HL-60/S4 treated with phorbol 12-myristate 13-acetate at 8.2 ng/mL for 4 days and 3 days (cell line): ENCODE results near the gene CPNE5.

Experiments
- in situ Hi-C: fragments of 300-500 bp; cut with MboI; formaldehyde crosslinking; loops from 2 replicates; pipeline ENCODE4 v1.15.0; 2022; ENCODE audit warnings: low sequenced_read_pairs

CPNE5 gene

DNA sequence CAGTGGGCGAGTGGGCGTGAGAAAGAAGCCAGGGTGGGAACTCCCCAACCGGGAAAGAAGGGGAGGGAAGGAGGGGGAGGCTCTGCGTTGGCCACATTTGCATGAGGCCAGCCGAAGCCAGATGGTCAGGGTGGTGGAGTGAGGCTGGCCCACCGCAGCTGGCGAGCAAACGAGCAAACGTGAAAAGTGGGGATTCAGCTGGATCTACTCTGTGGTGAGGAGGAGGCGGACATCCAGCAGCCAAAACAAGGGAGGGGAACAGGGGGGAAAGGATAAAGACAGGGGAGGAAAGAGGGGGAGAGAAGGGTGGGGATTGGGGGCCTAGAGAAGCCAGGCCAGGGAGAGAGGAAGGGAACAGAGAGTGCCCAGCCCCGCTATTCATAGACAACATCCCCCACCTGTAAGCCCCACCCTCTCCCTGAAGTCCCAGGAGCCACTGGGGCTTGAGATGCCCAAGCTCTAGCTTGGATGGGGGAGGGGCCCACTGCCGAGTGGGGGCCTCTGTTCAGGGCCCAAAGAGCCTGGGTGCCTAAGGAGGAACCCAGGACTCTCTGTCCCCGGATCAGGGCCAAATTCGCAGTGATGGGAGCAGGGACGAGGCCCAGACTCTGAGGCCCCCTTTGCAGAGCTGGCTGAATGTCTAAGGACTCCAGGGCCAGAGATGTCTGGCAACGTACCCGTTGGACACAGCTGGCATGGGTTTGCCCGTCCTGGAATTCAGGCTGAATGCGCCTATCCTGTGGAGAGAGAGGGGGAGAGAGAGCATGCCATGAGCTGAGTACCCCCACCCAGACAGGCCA is 45.1 kb downstream of the CPNE5 start:
- in situ Hi-C loops, result no loop called here

DNA sequence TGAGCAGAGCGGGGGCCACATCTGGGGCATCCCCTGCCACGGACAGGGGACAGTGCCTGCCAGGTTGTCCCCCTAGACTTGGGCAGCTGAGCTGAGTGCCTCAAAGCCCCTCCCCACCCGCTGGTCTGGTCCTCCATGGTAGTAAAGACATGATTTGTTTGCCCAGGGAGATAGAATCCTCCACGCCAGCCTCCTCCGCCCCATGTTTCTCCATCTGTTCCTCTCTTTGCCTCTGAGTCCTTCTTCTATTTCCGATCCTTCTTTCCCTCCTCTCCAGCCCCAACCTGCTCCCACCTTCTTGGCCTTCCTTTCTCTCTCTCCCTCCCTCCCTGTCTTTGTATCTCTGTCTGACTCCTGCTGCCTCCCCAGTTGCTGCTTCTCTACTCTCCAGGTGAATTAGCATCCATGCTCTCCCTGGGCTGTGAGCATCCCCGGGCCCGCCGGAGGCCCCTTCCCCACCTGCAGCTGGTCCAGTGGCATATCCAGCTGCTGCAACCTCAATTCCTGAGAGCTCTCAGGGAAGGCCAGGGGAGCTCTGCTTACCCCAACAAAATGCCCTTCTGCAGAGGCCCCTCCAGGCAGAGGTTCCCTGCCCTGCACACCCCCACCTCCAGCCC is 45.8 kb downstream of the CPNE5 start:
- in situ Hi-C loops, result no loop called here

DNA sequence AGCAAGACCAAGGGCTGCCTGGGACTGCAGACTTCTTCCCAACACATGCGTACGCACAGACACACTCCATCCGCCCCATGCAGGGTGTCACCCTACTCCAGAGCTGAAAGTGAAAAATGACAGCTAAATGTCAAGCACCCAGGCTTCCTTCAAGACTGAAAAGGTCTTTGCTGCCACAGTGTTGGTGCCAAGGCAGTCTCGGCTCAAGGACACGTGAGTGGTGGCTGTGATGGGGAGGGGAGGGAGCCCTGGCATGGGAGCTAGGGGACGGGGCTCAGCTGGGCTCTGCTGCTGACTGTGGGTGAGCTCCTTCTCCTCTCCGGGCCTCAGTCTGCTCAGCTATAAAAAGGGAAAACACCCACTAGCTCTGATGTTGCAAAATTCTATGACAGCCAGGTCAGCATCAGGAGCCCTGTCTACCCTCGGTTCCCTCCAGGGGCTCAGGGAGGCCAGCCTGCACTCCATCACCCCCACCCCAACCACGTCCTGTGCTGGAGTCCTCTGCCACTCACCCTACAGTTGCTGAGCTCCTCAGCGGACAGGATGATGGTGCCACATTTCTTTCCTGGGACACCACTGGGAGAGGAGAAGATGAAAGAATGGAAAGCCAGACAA is 47.6 kb downstream of the CPNE5 start:
- in situ Hi-C loops, result no loop called here

DNA sequence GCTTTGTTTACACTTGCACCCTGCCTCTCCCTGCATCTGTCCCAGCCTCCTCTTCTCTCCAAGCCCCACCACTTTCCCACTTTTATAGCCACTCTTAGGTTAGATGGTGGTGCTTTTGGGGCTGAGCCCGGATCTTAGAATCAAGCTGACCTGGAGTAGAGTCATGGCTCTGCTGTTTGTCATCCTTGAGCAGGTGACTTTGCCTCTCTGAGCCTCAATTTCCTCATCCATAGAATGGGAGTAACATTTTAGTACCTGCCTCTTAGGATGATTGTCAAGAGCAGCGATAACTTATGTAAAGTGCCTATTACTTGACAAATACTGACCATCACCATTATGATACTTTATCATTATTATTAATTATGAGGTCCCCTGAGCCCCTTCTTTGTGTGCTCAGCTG is 48.2 kb downstream of the CPNE5 start:
- in situ Hi-C loops, result no loop called here

DNA sequence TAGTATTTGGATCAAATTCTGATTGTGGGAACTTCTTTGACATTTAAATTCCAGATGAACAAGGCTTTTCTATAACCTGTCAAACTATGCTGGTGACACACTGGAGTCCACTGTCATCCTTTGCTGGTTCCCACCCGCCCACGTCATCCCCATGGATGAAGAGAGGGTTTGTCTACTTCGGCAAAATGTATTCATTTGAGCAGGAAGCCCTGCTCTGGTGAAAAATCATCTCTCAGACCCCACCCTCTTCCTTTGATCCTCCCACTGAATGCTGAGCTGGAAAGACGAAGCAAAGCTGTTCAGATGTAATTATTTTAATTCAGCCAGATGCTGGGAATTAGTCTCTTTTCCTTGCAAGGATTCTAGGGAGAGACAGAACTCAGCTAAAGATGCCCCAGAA is 50.5 kb downstream of the CPNE5 start:
- in situ Hi-C loops, result no loop called here

DNA sequence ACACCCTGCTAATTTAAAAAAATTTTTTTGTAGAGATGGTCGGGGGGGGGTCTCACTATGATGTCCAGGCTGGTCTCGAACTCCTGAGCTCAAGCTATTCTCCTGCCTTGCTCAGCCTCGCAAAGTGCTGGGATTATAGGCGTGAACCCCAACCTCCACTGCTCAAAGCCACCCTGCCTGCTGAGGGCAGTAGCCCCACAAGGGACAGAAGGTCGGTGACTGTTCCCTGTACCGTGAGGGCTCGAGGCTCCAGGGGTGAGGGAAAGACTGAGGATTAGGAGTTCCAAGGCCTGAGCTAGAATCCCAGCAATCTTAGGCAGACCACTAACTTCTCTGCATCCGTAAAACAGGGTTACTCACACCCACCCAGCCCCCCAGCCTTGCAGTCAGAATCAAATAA is 51.1 kb downstream of the CPNE5 start:
- in situ Hi-C loops, result no loop called here

DNA sequence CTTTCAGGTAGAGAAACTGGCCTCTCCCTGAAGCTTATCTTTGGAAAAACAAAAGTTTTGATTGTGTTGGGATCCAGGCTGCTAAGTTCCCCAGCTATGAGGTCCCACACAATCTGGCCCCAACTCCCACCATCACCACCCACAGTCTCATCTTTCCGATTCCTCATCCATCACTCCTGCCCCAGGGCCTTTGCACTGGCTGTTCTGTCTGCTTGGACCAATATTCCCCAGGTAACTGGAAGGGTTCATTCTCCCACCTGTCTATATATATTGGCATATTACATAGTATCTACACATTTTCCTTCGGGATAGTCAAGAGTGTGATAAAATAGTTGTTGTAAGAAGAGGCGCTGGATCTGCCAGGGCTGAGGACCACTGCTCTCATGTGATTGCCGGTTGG is 52.0 kb downstream of the CPNE5 start:
- in situ Hi-C loops, result no loop called here

DNA sequence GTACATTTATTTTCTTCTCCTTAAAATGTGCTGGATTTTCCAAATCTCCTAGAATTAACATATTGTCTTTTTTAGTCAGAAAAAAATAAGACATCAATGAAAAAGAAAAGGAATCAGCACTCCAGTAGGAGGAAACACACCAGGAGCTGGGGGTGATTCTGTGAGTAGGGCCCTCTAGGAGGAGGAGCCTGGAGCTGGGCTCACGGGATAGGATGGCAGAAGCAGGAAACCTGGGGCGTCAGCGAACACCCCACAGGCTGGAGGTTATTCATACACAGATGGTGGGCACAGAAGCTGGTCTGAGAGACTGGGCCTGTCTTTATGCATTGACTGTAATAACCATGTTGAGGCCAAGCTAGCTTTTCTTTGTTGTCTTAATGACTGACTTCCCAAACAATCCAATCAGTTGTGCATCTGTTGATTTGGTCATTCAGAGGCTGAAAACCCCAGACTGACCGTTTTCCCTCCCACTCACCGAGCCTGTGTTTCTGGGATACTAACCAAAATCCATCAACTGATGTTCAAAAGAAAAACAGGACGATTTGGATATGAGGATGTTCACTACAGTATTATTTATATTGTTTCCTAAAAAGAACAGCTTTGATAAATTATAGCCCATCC is 53.1 kb downstream of the CPNE5 start:
- in situ Hi-C loops, result no loop called here

DNA sequence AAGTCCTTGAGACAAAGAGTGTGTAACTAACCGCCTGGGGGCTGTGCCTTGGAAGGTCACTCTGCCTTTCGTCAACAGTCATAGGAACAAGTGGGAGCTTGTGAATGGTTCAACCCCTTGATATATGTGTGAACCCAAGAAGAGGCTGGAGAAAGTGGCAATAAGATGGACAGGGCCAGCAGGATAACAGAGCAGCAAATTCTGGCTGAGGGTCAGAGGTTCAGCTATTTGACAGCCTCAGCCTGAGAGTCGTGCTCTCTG is 54.9 kb downstream of the CPNE5 start:
- in situ Hi-C loops, result no loop called here

DNA sequence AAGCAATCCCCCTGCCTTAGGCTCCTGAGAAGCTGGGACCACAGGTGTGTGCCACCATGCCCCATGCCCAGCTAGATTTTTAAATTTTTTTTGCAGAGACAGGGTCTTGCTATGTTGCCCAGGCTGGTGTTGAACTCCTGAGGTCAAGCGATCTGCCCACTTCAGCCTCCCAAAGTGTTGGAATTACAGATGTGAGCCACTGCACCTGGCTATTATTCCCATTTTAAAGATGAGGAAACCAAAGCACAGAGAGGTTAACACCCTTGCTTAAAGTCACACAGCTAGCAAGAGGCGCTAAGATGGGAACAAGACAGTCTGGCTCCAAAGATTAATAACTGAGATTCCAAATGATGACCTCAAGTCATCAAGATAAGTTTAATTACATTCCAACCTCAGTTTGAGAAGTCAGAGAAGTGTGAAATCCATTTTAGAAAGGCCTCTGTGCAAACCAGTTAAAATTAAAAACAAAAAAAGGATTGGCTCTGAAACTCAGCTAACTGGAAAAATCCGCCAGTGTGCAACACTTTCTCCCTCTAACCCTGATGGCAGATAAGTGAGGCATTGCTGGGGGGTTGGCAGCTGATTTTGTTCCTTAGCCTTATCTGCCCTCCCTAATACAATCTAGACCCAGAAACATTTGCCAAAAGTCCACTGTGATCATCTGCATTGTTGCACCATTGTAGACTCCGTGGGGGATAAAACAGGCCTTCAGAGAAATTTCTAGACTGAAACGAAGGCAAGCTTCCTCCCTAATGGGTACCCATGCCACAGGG is 55.5 kb downstream of the CPNE5 start:
- in situ Hi-C loops, result no loop called here

DNA sequence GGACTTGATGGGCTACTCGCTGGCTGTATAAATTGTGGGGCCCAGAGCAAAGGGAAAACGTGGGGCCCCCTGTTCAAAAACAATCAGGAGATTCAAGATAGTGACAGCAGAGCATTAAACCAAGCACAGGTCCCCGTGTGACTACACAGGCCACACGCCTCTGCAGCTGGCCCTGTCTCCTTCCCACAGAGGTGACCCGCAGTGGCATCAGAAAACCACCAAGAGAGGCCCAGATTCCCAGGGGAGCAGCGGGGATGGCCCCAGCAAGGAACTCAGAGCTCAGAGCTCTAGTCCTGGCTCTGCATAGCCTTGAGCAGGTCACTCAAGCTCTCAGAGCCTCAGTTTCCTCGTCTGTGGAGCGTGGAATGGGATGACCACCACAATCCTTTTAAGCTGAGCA is 57.6 kb downstream of the CPNE5 start:
- in situ Hi-C loops, result no loop called here

DNA sequence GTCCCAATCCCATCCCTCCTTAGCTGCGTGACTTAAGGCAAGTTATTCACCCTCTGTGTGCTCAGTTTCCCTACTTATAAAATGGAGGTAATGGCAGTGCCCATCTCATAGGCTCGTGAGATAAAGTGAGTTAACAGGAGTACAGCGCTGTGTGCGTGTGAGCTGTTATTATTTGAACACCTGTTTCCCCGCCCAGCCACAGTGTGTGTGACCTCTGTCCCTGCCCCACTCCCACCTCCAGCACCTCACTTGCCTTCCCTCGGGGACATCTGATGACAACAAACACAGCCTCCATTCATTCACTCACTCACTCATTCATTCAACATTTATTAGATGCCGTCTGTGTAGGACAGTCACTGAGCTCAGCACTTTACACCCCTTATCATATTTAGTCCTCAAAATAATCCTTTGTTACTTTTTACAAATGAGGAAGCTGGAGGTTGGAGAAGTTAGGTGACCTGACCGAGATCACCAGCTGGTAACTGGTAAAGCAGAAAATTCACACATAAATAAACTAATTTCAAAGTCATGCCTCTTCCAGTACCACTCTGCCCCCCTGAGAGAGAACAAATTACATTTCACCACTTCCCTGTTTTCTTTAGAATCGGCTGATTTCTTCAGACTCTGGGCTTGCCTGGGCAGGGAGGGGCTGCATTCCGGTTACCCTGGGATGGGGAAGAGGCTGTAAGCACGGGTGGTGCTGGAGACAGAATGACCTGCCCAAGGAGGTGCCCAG is 58.6 kb downstream of the CPNE5 start:
- in situ Hi-C loops, result no loop called here

DNA sequence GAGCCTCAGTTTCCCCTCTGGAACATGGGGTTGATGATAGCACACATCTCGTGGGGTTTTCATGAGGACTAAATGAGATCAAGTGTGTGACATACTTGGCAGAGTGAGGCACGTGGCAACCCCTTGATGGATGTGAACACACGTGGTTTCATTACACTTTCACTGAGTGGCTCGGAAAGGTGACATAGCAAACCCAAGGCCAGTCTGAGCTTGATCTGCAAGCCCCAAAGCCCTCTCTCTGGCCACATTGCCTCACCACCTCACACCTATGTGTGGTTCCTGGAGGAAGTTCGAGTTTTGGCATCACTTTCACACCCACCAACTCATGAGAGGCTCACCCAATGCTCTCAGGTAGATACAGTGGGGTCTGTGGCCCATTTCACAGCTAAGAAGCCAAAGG is 60.0 kb downstream of the CPNE5 start:
- in situ Hi-C loops, result loop anchor here (10.0 kb wide), 1 partner anchor 226 kb away; the partner anchor contains the start of gene FGD2

DNA sequence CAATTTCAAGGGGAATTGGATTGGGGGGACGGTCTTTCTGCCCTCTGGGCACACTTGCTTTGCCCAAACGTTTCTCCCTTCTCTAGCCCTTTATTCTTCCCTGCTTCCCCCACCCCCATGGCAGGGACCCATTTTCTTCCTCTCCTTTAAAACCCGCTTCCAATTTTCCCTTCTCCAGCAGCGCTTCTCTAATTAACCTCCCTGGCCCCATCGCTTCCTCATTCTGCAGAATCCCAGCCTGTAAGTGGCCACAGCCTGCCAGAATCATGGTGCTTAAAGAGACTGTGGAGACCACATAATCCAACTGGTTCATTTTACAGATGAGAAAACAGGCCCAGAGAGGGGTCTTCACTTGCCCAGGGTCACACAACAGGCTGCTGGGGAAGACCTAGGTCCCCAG is 61.4 kb downstream of the CPNE5 start:
- in situ Hi-C loops, result loop anchor here (10.0 kb wide), 1 partner anchor 227 kb away; the partner anchor contains the start of gene FGD2

DNA sequence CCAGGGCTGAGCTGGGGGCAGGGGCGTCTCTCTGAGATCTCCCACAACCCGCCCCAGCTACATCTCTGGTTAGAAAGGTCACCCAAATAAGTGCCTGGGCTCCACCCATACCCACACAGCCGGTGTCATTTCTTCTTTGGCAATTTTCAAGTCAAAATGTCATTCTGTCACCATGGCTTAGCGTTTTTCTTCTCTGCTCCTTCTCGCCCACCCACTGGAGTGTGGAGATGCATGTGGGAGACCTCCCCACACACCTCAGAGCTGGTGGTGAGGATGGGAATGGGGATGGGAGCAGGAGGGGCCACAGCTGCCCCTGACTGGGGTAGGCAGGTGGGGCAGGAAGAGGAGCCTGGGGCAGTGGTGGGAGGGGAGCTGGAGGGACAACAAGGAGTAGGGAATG is 63.1 kb downstream of the CPNE5 start:
- in situ Hi-C loops, result loop anchor here (10.0 kb wide), 1 partner anchor 229 kb away; the partner anchor contains the start of gene FGD2

DNA sequence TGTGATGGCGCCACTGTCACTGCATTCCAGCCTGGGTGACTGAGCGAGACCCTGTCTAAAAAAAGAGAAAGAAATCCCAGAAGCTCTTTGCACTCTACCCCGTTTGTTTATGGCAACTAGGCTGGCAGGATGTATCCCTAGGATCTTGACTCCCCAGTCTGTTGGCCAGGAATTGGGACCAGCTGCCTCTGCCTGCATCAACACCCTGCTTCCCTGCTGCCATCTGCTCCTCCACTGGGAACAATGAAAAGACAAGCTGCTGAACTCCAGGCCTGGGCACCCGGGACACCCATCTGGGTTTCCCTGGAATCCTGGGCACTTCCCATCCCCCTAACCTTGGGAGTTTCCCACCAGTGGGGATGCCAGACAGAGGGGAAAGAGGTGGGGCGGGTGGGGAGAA is 64.9 kb downstream of the CPNE5 start:
- in situ Hi-C loops, result loop anchor here (10.0 kb wide), 1 partner anchor 230 kb away; the partner anchor contains the start of gene FGD2

DNA sequence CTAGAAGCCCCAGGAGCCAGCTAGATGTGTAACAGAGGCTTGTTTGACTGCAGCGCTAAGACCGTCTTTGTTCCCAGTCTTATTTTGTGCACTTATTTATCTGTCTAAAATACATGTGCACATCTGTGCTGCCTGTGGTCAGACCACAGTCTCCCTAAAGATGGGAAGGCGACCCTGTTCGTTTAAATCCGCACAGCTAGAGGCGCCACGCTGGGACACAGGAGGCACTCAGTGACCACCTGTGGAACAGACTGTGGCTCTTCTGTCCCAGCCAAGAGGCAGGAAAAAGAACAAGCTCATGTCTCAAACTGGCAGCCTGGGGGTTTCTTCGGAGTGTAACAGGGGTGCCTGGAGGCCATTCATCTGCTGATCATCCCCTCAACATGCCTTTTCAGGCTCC is 66.8 kb downstream of the CPNE5 start:
- in situ Hi-C loops, result loop anchor here (10.0 kb wide), 1 partner anchor 232 kb away; the partner anchor contains the start of gene FGD2

DNA sequence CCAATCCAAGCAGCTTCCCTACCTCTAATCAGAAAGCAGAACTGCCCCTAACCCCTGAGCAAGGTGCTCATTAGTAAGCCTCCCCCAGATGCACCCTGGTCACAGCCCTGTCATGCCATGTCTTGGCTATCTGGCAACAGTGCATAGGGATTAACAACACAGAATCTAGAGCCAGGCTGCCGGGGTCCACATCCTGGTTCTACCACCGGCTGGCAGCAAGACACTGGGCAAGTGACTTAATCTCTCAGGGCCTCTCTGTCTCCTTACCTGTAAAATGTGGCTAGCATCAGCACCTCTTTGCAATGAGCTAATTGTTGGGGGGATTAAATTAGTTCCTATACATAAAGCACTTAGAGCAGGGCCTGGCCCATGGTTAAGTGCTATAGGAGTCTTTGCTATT is 68.1 kb downstream of the CPNE5 start:
- in situ Hi-C loops, result loop anchor here (10.0 kb wide), 1 partner anchor 234 kb away; the partner anchor contains the start of gene FGD2

DNA sequence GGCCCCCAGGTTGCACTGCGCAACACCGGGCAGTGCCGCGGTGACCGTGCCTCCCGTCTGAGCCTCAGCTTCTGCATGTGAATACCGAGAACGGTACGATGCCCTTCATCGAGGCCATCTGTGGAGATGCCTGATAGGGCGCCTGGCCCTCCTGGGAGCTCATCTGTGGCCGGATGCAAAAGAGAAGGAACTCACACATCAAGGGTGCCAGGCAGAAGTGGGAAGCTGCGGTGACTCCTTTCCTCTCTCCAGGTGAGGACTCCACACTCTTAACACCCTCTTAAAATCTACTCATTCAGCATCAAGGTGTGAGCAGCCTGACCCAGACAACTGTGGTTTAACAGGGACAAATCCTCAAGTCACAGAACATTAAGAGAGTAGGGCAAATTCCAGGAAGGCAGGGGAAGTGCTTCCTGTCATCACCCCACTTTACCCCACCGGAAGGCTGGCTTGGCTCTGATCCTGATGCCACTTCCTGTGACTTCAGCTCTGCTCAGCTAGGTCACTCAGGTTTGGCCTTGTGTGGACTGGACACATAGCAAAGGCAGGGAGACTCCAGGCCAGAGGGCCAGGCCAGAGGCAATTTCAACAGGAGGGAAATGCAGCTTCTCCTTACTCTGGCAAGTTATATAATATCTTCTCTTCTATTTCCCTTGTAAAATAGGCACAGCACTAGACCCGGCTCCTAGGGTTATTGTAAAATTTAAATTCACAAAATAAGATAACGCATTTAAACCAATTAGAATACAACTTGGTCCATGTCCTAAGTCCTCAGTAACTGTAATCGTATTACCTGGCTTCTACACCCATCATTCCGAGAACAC is 69.4 kb downstream of the CPNE5 start:
- in situ Hi-C loops, result loop anchor here (10.0 kb wide), 2 partner anchors 235 to 435 kb away; partner anchors contain the start of gene FGD2
